GM19468 (cell line): ENCODE results near the gene NELFB.

Source experiments
- ATAC-seq: cut with Tn5 transposase; IDR thresholded peaks from one replicate; pipeline ENCODE4 v1.9.1; 2021; ENCODE audit warnings: mild to moderate bottlenecking, moderate library complexity, moderate number of reproducible peaks; ENCODE audit not compliant: unreplicated experiment; ENCODE audit errors: extremely low read depth

The NELFB gene

GRCh38 chr9:137321726-137322361 is 66.7 kb downstream of the NELFB start:
- ATAC-seq = no peak
